SK-N-SH (cell line): ENCODE measurements around the gene RPS27A.

ENCODE experiments used
- NRF1 ChIP-seq: IDR thresholded peaks from 2 replicates; pipeline ENCODE4 v1.6.1; 2012; ENCODE audit warnings: low read depth, mild to moderate bottlenecking, low read length
- TF ChIP-seq, protein P1 (sequence below): IDR thresholded peaks from 2 replicates; pipeline ENCODE4 v1.4.0; 2012; ENCODE audit warnings: low read depth, borderline replicate concordance
- TF ChIP-seq, protein P2 (sequence below): fragments of 200-600 bp; sonication (generic); IDR thresholded peaks from 2 replicates; pipeline ENCODE4 v1.6.1; 2017; ENCODE audit warnings: antibody characterized with exemption, mild to moderate bottlenecking, moderate library complexity
- TF ChIP-seq, protein P3 (sequence below): IDR thresholded peaks from 2 replicates; pipeline ENCODE4 v1.6.1; 2012; ENCODE audit warnings: mild to moderate bottlenecking, low read depth, low read length, moderate library complexity

DNA sequence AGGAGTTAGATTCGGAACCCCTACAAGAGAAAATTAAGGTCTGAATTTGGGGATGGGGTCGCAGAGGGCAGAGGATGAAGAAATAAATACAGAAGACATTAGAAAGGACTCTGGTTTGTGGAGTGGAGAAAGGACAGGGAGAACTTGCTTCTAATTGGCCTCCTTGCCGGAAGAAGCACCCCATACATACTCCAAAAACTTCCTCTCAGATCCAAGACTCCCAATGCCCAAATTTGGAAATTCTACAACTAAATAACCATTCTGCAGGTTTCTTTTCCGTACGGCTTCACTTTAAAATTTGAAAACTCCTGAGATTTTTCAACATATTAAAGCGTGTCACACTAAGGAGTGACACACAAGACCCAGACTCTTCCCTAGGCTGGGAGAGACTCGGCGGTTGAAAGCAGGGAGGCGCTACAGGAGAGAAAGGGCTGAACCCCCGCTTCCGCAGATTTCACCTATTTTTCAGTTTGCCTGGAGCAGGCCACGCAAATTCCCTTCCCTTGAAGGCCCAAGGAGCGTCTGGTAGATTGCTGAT, 873 bp upstream of the RPS27A start:
- TF ChIP-seq, protein P1, sequence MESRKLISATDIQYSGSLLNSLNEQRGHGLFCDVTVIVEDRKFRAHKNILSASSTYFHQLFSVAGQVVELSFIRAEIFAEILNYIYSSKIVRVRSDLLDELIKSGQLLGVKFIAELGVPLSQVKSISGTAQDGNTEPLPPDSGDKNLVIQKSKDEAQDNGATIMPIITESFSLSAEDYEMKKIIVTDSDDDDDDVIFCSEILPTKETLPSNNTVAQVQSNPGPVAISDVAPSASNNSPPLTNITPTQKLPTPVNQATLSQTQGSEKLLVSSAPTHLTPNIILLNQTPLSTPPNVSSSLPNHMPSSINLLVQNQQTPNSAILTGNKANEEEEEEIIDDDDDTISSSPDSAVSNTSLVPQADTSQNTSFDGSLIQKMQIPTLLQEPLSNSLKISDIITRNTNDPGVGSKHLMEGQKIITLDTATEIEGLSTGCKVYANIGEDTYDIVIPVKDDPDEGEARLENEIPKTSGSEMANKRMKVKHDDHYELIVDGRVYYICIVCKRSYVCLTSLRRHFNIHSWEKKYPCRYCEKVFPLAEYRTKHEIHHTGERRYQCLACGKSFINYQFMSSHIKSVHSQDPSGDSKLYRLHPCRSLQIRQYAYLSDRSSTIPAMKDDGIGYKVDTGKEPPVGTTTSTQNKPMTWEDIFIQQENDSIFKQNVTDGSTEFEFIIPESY: no peak
- TF ChIP-seq, protein P2, sequence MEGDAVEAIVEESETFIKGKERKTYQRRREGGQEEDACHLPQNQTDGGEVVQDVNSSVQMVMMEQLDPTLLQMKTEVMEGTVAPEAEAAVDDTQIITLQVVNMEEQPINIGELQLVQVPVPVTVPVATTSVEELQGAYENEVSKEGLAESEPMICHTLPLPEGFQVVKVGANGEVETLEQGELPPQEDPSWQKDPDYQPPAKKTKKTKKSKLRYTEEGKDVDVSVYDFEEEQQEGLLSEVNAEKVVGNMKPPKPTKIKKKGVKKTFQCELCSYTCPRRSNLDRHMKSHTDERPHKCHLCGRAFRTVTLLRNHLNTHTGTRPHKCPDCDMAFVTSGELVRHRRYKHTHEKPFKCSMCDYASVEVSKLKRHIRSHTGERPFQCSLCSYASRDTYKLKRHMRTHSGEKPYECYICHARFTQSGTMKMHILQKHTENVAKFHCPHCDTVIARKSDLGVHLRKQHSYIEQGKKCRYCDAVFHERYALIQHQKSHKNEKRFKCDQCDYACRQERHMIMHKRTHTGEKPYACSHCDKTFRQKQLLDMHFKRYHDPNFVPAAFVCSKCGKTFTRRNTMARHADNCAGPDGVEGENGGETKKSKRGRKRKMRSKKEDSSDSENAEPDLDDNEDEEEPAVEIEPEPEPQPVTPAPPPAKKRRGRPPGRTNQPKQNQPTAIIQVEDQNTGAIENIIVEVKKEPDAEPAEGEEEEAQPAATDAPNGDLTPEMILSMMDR: no peak
- TF ChIP-seq NRF1: no peak
- TF ChIP-seq, protein P3, sequence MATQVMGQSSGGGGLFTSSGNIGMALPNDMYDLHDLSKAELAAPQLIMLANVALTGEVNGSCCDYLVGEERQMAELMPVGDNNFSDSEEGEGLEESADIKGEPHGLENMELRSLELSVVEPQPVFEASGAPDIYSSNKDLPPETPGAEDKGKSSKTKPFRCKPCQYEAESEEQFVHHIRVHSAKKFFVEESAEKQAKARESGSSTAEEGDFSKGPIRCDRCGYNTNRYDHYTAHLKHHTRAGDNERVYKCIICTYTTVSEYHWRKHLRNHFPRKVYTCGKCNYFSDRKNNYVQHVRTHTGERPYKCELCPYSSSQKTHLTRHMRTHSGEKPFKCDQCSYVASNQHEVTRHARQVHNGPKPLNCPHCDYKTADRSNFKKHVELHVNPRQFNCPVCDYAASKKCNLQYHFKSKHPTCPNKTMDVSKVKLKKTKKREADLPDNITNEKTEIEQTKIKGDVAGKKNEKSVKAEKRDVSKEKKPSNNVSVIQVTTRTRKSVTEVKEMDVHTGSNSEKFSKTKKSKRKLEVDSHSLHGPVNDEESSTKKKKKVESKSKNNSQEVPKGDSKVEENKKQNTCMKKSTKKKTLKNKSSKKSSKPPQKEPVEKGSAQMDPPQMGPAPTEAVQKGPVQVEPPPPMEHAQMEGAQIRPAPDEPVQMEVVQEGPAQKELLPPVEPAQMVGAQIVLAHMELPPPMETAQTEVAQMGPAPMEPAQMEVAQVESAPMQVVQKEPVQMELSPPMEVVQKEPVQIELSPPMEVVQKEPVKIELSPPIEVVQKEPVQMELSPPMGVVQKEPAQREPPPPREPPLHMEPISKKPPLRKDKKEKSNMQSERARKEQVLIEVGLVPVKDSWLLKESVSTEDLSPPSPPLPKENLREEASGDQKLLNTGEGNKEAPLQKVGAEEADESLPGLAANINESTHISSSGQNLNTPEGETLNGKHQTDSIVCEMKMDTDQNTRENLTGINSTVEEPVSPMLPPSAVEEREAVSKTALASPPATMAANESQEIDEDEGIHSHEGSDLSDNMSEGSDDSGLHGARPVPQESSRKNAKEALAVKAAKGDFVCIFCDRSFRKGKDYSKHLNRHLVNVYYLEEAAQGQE: no peak
